GM18907 (cell line): ENCODE results near the gene TACR1.
"Not testable (repeated sequence)": the region's sequence is repeated elsewhere in the genome, so short reads cannot be mapped to it uniquely, and the experiment has no call there.

Experiments used
- ATAC-seq: cut with Tn5 transposase; IDR thresholded peaks from one replicate; pipeline ENCODE4 v1.9.1; 2021; ENCODE audit warnings: mild to moderate bottlenecking, moderate library complexity; ENCODE audit not compliant: unreplicated experiment

The TACR1 gene

DNA sequence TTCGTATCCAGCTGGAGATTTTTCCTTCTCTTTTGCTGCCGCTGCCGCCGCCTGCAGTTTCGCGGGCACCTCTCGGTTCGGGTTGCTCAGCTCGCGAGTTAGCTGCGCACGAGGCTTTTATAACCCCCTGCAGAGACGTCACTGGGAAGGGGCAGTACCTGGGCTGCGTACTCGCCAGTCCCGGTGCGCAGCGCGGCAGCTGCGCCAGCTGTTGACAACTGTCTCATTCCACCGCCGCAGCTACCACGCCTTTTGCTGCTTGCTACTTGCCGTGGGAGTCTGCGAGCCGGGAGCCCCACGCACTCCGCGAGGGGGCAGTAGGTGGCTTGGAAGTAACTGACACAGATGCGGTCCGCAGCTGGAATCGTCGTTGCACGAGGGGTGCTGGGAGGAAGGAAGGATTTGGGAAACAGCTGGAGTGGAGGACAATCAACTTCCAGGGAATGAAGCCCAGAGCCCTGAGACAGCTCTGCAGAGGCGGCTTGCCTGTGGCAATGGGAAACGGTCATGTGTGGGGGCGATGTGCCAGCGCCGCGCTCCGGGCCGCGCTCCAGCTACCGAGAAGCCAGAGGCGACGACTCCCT, at the start of gene TACR1:
Gene TACR1, minus strand, starts transcription at position 93 of the 584 bp plus-strand sequence. CDS start 586 bp downstream, outside the sequence.
- peak; percentile 91 for ATAC-seq

GRCh38 chr2:75248581-75248980, 49.3 kb upstream of the TACR1 start:
- not testable (repeated sequence) for ATAC-seq

- no peak for ATAC-seq
Observed at GRCh38 chr2:75246441-75247167, 47.3 kb upstream of the TACR1 start.

GRCh38 chr2:75243219-75243618, 43.9 kb upstream of the TACR1 start:
- ATAC-seq = no peak

GRCh38 chr2:75241696-75242095, 42.4 kb upstream of the TACR1 start:
- no peak for ATAC-seq

- ATAC-seq = no peak
Observed at GRCh38 chr2:75238670-75239330, 39.5 kb upstream of the TACR1 start.

- ATAC-seq = no peak
Observed at GRCh38 chr2:75237296-75237695, 38.0 kb upstream of the TACR1 start.

GRCh38 chr2:75233965-75234364, 34.6 kb upstream of the TACR1 start:
- no peak for ATAC-seq

GRCh38 chr2:75226617-75227016, 27.3 kb upstream of the TACR1 start:
- no peak for ATAC-seq

DNA sequence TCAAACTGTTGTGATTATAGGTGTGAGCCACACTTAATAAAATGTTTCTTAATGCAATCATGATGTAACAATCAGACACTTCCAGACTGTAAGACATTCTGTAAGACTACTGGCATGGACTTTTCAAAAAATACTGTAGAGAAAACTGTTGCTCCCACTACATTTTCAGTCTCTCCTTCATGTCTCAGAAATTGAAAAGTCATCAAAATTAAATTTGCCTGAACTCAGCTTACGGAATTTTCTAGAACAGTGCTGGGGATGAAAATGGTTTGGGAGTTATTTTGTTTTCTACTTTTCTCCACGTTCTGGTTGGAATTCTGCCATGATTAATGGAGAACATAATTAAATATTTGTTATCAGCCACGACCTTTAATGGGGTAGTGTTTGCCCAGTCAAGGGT, 26.8 kb upstream of the TACR1 start:
- no peak for ATAC-seq

- ATAC-seq = no peak
Observed at GRCh38 chr2:75224636-75225094, 25.3 kb upstream of the TACR1 start.

DNA sequence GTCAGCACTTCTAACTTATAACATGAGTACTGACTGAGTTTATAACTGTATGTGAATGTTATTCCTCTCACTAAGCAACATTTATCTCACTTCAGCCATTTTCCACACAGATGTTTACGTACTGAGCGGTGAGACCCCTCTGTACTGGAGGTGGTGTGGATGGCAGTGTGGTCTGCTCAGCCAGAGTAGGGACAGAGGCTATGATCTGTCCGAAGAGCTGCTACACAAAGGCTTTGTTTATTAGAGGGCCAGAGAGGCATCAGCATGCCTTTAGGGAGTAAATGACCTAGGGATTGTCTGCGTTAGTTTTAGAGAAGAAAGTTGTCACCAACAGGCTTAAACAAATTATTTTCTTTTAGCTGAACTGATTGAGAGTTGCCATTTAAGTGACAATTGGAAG, 23.2 kb upstream of the TACR1 start:
- ATAC-seq = no peak

DNA sequence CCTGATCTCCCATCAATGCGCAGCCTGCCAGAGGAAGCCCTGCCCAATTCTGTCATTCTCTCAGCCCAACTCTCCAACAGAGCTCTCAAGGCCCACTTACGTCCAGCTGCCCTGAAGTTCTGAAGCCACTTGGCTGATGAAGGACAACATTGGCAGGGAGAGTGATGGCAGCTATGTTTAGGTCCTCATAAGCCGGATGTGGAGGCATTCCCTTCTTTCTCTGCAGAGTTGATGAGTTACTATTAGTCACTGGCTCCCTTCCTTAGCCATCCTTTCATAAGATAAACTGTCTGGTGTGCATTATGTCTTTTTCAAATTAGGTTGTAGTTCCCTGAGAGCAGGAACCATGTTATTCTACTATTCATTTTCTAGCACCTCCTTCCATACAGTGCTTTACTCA, 22.5 kb upstream of the TACR1 start:
- no peak for ATAC-seq

GRCh38 chr2:75219213-75219612, 19.9 kb upstream of the TACR1 start:
- ATAC-seq = not testable (repeated sequence)

DNA sequence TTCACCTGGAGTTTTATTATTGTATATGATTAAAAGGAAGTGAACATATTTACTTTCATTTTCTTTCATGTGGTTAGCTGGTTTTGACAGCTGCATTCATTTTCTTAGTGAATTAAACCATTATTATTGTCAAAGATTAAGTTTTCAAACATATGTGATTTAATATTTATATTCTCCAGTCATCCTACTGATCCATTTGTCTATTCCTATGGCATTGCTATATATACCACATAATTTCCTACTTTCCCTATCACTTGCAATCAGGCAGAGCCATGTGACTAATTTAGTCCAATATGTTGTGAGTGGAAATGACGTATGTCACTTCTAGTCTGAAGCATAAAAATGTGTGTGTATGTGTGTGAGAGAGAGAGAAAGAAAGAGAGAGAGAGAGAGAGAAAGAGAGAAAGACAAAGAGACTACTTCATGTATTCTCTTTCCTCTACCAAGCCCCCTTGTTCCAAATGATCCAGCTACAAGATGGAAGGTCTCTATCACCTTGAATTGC, 12.0 kb upstream of the TACR1 start:
- no peak for ATAC-seq

DNA sequence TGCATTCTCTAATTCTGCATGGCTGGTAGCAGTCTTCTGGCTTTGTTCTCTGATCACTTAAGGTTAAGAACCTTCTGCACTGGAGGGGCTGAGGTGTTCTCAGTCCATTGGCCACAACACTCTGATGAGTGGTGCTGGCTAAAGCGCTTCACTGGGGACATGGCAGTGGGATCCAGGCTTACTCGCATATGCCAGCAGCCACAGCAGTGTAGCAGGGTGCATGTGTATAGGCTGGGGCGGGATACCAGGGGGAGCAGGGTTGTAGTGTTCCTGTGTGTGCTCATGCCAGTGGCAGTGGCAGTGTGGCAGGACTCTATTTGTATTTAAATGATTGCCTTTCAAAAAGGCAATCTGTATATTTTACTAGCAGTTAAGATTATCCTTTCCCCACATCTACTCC, 11.1 kb upstream of the TACR1 start:
- ATAC-seq = no peak

- ATAC-seq = no peak
Observed at GRCh38 chr2:75208738-75209137, 9.4 kb upstream of the TACR1 start.

GRCh38 chr2:75204833-75205232, 5.5 kb upstream of the TACR1 start:
- peak; percentile 62 for ATAC-seq

DNA sequence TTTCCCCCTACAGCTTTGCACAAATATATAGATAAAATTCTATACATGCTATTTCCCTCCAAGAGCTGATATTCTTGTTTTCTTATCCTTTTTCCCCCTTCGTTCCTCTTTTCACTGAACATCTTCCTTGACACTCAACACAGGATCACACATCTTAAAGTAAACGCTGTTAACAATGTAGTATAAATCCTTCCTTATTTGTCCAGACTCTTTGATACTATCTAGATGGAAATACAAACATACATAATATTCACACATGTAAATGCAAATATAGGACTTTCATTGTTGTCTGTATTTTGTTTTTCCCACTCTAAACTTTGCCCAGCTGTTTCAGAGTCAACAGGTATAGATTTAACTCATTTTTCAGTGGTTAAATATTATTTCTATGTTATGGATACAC, 3.0 kb upstream of the TACR1 start:
- no peak for ATAC-seq

DNA sequence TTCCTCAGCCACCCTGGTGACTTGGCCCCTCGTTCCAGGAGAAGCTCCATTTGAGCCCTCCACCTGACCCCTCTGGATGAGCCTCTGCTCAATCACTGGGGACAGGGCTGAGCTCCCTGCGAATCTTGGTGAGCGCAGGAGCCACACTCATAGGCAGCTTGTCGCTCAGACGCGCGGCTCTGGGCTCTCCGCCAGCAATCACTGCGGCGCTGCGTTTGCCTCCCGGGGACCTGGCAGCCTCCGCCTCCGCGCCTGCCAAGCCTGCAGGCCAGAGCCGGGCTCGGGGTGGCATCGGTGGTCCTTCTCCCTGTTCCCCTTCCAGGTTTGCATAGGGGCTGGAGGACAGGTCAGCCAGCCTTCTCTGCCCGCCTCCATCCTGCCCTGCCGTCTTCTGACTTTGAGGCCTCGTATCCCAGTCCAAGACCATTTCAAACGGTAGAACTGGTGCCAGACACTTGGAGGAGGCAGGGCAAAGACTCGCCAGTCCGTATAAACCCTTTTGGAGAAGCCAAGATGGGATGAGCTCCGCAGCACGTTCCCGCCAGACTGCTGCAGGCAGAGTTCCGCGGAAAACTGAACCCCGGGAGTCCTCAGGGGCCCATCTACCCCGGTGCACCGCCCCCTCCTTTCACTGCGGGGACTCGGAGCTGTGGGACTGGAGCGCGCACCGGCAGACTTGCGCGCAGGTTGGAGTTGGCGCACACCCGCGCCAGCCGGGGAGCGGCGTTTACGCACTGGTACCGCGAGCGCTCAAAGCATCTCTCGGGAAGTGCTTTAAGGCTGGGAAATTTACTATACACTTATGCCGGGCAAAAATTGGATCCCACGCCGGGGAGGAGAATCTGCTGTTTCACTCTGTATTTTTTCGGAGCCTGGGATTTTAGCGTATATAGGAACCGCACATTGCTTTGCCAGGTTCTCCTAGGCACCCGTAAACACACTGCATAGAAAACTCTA, 1.1 kb upstream of the TACR1 start:
- peak; percentile 31 for ATAC-seq
